Tibial artery (tissue), 4 donors: ENCODE measurements around the gene ABCC2.
"Not testable (repeated sequence)": the region's sequence is repeated elsewhere in the genome, so short reads cannot be mapped to it uniquely, and the experiment has no call there.

ENCODE experiments used
- DNase-seq, 2 donors: peaks; one replicate each; pipeline ENCODE4 v3.0.0-alpha.2; 2019
- H3K27ac ChIP-seq, 2 donors: fragments of 200-600 bp; sonication (generic) in 1 of 2; 1 replicate in 1 of 2; 2 replicates in 1 of 2; pipeline ENCODE4 v1.5.1; 2018 to 2019; ENCODE audit warnings: mild to moderate bottlenecking in 1 of 2
- H3K27me3 ChIP-seq, 2 donors: fragments of 200-600 bp; sonication (generic) in 1 of 2; one replicate each; pipeline versions ENCODE4 v1.5.1 to v1.6.0; 2016 to 2019
- H3K36me3 ChIP-seq, 3 donors: fragments of 200-600 bp; sonication (generic) in 2 of 3; one replicate each; pipeline ENCODE4 v1.5.1; 2016 to 2019; ENCODE audit warnings: mild to moderate bottlenecking in 2 of 3
- H3K4me1 ChIP-seq, 4 donors: fragments of 200-600 bp; sonication (generic) in 2 of 4; 1 replicate in 3 of 4; 2 replicates in 1 of 4; pipeline ENCODE4 v1.5.1; 2016 to 2019
- H3K4me3 ChIP-seq, 2 donors: fragments of 200-600 bp; sonication (generic) in 1 of 2; 1 replicate in 1 of 2; 2 replicates in 1 of 2; pipeline ENCODE4 v1.5.1; 2018 to 2019; ENCODE audit warnings: mild to moderate bottlenecking in 2 of 2
- H3K9me3 ChIP-seq, 3 donors: fragments of 200-600 bp; sonication (generic) in 1 of 3; one replicate each; pipeline ENCODE4 v1.5.1; 2016 to 2019
- intact Hi-C: fragments of 100-400 bp; cut with DNase I; formaldehyde crosslinking; loops from one replicate; pipeline ENCODE4 v1.15.0; 2023; ENCODE audit warnings: low total_unique reads
- TF ChIP-seq, protein P1 (sequence below), 2 experiments: fragments of 200-600 bp in 1 of 2; fragments of 450-650 bp in 1 of 2; IDR thresholded peaks; one replicate each; pipeline ENCODE4 v1.5.1; 2017 to 2019; ENCODE audit warnings: antibody characterized with exemption in 2 of 2, mild to moderate bottlenecking in 1 of 2, moderate library complexity in 1 of 2

Gene ABCC2

DNA sequence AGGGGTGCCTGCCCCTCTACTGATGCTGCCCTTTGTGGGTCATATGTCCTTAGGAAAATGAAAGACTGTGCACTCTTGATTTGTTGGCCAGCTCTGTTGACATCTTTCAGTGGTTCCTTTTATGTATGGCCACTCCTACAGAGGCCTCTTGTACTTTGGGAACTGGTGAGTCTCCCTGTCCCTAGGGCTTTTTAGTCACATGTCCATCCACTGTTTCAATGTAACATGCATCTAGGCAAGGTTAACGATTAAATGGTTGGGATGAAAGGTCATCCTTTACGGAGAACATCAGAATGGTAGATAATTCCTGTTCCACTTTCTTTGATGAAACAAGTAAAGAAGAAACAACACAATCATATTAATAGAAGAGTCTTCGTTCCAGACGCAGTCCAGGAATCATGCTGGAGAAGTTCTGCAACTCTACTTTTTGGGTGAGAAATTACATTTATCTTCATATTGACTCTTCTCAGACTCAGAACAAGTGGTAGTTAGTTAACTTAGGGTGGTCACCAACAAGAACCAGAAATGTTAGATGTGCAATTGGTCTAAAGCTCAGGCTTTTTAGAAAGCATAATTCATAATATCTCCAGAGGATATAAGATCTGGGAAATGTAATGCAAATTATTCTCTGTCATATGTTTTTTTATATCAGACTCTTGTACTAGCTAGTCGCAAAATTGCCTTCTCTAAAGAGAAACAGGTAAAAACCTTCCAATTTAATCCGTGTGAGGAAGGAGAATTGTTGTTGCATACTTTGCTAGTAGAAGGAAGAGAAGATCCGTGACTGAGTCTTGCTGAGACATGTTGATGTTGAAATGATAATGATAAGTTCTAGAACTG, at the start of gene ABCC2:
TSS of gene ABCC2 (plus strand) at position 194 of the 840 bp plus-strand sequence. CDS start at position 399, 205 bp downstream.
- Histone ChIP-seq H3K27ac (no peak within 1 kb of the TSS), H3K4me3 (no peak within 1 kb of the TSS)
- TF ChIP-seq, protein P1, sequence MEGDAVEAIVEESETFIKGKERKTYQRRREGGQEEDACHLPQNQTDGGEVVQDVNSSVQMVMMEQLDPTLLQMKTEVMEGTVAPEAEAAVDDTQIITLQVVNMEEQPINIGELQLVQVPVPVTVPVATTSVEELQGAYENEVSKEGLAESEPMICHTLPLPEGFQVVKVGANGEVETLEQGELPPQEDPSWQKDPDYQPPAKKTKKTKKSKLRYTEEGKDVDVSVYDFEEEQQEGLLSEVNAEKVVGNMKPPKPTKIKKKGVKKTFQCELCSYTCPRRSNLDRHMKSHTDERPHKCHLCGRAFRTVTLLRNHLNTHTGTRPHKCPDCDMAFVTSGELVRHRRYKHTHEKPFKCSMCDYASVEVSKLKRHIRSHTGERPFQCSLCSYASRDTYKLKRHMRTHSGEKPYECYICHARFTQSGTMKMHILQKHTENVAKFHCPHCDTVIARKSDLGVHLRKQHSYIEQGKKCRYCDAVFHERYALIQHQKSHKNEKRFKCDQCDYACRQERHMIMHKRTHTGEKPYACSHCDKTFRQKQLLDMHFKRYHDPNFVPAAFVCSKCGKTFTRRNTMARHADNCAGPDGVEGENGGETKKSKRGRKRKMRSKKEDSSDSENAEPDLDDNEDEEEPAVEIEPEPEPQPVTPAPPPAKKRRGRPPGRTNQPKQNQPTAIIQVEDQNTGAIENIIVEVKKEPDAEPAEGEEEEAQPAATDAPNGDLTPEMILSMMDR (IDR thresholded peaks at IDR 0.05): no peak

GRCh38 chr10:99733366-99733765, 49.1 kb upstream of the ABCC2 start:
- Histone ChIP-seq H3K4me3 (peak overlapping the region; percentile 91 to 92), H3K4me1 (peaks cover 0 to 29% (median 19%) of the 10 kb centered on the region in 4 donors), H3K9me3 (no peaks in the 10 kb centered on the region), H3K36me3 (peaks cover 13 to 25% (median 22%) of the 10 kb centered on the region in 3 donors), H3K27me3 (no peaks in the 10 kb centered on the region), H3K27ac (no peak overlapping the region)
- no peak for DNase-seq
- intact Hi-C loops: loop anchor here (5.0 kb wide), 1 partner anchor 111 kb away; the partner anchor contains the start of gene SLC25A28
- TF ChIP-seq, protein P1 (IDR thresholded peaks at IDR 0.05): no peak

More for the DNA sequence above, at the start of gene ABCC2:
- intact Hi-C loops: no loop called here
- Histone ChIP-seq H3K27me3 (no peaks in the 10 kb centered on the region), H3K4me1 (peaks cover 0 to 9% (median 3%) of the 10 kb centered on the region in 4 donors), H3K9me3 (no peaks in the 10 kb centered on the region), H3K36me3 (no peaks in the 10 kb centered on the region)
- no peak for DNase-seq

- H3K9me3 ChIP-seq, DNase-seq, H3K27ac ChIP-seq, H3K4me3 ChIP-seq, H3K27me3 ChIP-seq: not testable (repeated sequence)
- intact Hi-C loops: loop anchor here (5.0 kb wide), 1 partner anchor 112 kb away; the partner anchor contains the start of gene SLC25A28
- peaks cover 0 to 29% (median 19%) of the 10 kb centered on the region in 4 donors for H3K4me1 ChIP-seq
- H3K36me3 ChIP-seq: peaks cover 20 to 27% (median 25%) of the 10 kb centered on the region in 3 donors
Observed at GRCh38 chr10:99734111-99734510, 48.3 kb upstream of the ABCC2 start.

DNA sequence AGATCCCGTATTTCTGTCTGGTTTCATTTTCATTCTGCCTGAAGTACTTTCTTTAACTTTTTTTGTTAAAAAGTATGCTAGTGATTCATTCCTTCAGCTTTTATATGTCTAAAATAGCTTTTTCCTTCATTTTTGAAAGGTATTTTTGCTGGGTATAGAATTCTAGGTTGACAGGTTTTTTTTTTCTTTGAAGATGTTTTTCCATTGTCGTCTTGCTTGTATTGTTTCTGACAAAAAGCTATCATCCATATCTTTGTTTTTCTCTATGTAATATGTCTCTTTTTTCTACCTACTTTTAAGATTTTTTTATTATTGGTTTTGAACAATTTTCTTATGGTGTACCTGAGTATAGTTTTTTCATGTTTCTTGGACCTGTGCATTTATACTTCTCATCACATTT, 42.2 kb upstream of the ABCC2 start:
- DNase-seq: no peak
- H3K36me3 ChIP-seq: peaks cover 72 to 80% (median 79%) of the 10 kb centered on the region in 3 donors

GRCh38 chr10:99740933-99741559, 41.4 kb upstream of the ABCC2 start:
- Histone ChIP-seq H3K36me3 (peaks cover 74 to 86% (median 85%) of the 10 kb centered on the region in 3 donors), H3K9me3 (peaks cover 0 to 10% (median 0%) of the 10 kb centered on the region in 3 donors), H3K27me3 (no peaks in the 10 kb centered on the region), H3K27ac (no peak overlapping the region), H3K4me1 (peaks cover 0 to 27% (median 7%) of the 10 kb centered on the region in 4 donors), H3K4me3 (no peak overlapping the region)
- intact Hi-C loops: no loop called here
- TF ChIP-seq, protein P1 (IDR thresholded peaks at IDR 0.05): no peak
- no peak for DNase-seq

More for the DNA sequence above, 42.2 kb upstream of the ABCC2 start:
- Histone ChIP-seq H3K4me1 (peaks cover 0 to 27% (median 7%) of the 10 kb centered on the region in 4 donors), H3K9me3 (peaks cover 0 to 10% (median 0%) of the 10 kb centered on the region in 3 donors), H3K27me3 (no peaks in the 10 kb centered on the region), H3K4me3 (no peak overlapping the region), H3K27ac (no peak overlapping the region)
- intact Hi-C loops: no loop called here
- TF ChIP-seq, protein P1 (IDR thresholded peaks at IDR 0.05): no peak
